Adrenal gland (tissue), 5 donors: ENCODE measurements around the gene RALGDS.

Experiments
- POLR2A ChIP-seq, 2 donors: fragments of 450-650 bp; IDR thresholded peaks; one replicate each; pipeline ENCODE4 v1.6.1; 2017; ENCODE audit warnings: antibody characterized with exemption in 2 of 2, mild to moderate bottlenecking in 2 of 2, moderate library complexity in 1 of 2
- TF ChIP-seq, protein P1 (sequence below), 6 experiments: fragments of 450-650 bp in 4 of 6; fragments of 200-600 bp in 2 of 6; sonication (generic) in 1 of 6; IDR thresholded peaks; 1 replicate in 5 of 6; 2 replicates in 1 of 6; pipeline versions ENCODE4 v1.5.1 to v1.8.0; 2016 to 2021; ENCODE audit warnings: antibody characterized with exemption in 6 of 6, mild to moderate bottlenecking in 2 of 6, moderate library complexity in 1 of 6
- donor health status: DM: no; HTN: no; CAD: no.

GRCh38 chr9:133048595-133048994 is 72.4 kb downstream of the RALGDS start:
- TF ChIP-seq, protein P1, sequence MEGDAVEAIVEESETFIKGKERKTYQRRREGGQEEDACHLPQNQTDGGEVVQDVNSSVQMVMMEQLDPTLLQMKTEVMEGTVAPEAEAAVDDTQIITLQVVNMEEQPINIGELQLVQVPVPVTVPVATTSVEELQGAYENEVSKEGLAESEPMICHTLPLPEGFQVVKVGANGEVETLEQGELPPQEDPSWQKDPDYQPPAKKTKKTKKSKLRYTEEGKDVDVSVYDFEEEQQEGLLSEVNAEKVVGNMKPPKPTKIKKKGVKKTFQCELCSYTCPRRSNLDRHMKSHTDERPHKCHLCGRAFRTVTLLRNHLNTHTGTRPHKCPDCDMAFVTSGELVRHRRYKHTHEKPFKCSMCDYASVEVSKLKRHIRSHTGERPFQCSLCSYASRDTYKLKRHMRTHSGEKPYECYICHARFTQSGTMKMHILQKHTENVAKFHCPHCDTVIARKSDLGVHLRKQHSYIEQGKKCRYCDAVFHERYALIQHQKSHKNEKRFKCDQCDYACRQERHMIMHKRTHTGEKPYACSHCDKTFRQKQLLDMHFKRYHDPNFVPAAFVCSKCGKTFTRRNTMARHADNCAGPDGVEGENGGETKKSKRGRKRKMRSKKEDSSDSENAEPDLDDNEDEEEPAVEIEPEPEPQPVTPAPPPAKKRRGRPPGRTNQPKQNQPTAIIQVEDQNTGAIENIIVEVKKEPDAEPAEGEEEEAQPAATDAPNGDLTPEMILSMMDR (IDR thresholded peaks at IDR 0.05): peak in 5 of 6 experiments; percentile 5 to 40 (median 25)
- TF ChIP-seq POLR2A (IDR thresholded peaks at IDR 0.05): no peak
